Lower leg skin (tissue), 3 donors: ENCODE data around the gene PDXDC1.

Experiments used
- CTCF ChIP-seq, 3 donors: fragments of 450-650 bp; IDR thresholded peaks; one replicate each; pipeline ENCODE4 v1.5.1; 2016; ENCODE audit warnings: antibody characterized with exemption in 3 of 3, mild to moderate bottlenecking in 3 of 3, moderate library complexity in 2 of 3
- POLR2A ChIP-seq, 2 donors: fragments of 450-650 bp; IDR thresholded peaks; one replicate each; pipeline ENCODE4 v1.6.1; 2016 to 2017; ENCODE audit warnings: antibody characterized with exemption in 2 of 2, mild to moderate bottlenecking in 1 of 2, moderate library complexity in 1 of 2

GRCh38 chr16:15041271-15042004 is 66.6 kb downstream of the PDXDC1 start:
- TF ChIP-seq CTCF (IDR thresholded peaks at IDR 0.05) (no peak), POLR2A (IDR thresholded peaks at IDR 0.05) (no peak)
